Ovary (tissue), 3 donors: Measurements from ENCODE around the gene MAN1A2.

Experiments used
- EP300 ChIP-seq: sonication (generic); formaldehyde crosslinking; IDR thresholded peaks from one replicate; pipeline ENCODE4 v1.6.1; 2017; ENCODE audit warnings: antibody characterized with exemption
- POLR2A ChIP-seq: fragments of 450-650 bp; IDR thresholded peaks from one replicate; pipeline ENCODE4 v1.6.1; 2017; ENCODE audit warnings: antibody characterized with exemption, mild to moderate bottlenecking, moderate library complexity
- TF ChIP-seq, protein P1 (sequence below), 3 donors: fragments of 450-650 bp in 2 of 3; fragments of 200-600 bp in 1 of 3; IDR thresholded peaks; one replicate each; pipeline versions ENCODE4 v1.5.1 to v1.8.0; 2016 to 2022; ENCODE audit warnings: antibody characterized with exemption in 3 of 3, mild to moderate bottlenecking in 1 of 3
- donor health status: DM: no; HTN: no; CAD: no.

DNA sequence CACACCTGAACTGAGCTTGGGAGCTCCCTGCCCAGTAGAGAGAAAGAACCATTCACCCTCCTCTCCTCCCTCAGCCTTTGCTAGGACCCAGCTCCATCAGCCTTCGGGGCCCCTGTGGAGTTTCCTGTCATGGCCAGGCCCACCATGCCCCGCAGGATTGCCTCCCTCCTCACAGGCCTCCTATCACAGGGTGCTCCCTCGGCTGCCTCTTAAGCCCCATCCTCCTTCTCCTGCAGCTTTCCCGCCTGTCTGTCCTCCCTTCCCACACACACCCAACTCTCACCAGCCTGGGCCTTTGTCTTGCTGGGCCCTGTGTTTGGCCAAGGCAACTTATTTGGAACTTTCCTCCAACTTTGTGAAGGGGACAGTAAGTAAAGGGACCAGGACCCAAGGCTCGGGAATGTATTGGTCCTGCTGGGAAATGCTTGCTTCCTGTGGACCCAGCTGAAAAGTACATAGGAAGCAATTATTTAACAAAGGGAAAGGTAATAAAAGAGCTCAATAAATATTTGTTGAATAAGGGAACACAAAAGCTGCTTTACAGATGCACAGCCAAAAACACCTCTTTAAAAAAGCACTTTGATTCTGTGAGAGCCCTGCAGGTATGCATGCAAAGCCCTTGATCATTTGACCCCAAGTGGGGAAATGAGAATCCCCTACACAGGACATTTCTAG, 207.0 kb downstream of the MAN1A2 start:
- TF ChIP-seq, protein P1, sequence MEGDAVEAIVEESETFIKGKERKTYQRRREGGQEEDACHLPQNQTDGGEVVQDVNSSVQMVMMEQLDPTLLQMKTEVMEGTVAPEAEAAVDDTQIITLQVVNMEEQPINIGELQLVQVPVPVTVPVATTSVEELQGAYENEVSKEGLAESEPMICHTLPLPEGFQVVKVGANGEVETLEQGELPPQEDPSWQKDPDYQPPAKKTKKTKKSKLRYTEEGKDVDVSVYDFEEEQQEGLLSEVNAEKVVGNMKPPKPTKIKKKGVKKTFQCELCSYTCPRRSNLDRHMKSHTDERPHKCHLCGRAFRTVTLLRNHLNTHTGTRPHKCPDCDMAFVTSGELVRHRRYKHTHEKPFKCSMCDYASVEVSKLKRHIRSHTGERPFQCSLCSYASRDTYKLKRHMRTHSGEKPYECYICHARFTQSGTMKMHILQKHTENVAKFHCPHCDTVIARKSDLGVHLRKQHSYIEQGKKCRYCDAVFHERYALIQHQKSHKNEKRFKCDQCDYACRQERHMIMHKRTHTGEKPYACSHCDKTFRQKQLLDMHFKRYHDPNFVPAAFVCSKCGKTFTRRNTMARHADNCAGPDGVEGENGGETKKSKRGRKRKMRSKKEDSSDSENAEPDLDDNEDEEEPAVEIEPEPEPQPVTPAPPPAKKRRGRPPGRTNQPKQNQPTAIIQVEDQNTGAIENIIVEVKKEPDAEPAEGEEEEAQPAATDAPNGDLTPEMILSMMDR (IDR thresholded peaks at IDR 0.05): no peak
- TF ChIP-seq POLR2A (no peak), EP300 (no peak)
